Measurements from ENCODE around the gene C6orf15.

The C6orf15 gene

GRCh38 chr6:31086788-31087440 lies 25.5 kb downstream of the C6orf15 start:
- no peaks in the 10 kb centered on the region for H3K36me3 ChIP-seq (ENCODE audit: insufficient read depth, low read length)
- no peaks in the 10 kb centered on the region for H3K9me2 ChIP-seq (ENCODE audit: low read depth, low read length)
- TF ChIP-seq EZH2 (IDR thresholded peaks at IDR 0.05; ENCODE audit: borderline replicate concordance, low read length) (no peak), CTCF (IDR thresholded peaks at IDR 0.05; ENCODE audit: low read length) (no peak)
- no peak overlapping the region for H3K4me2 ChIP-seq (ENCODE audit: low read length)
- no peaks in the 10 kb centered on the region for H3K4me1 ChIP-seq (ENCODE audit: insufficient read depth, low read length, severe bottlenecking)
- H2AFZ ChIP-seq (ENCODE audit: low read length), result no peak overlapping the region
- H3K9ac ChIP-seq (ENCODE audit: low read length), result no peak overlapping the region
- no peaks in the 10 kb centered on the region; the same call in 1 of the 2 replicates for H3F3A ChIP-seq (ENCODE audit: insufficient read depth, low read length)
- H3K4me3 ChIP-seq (ENCODE audit: low read depth, low read length, poor library complexity, severe bottlenecking), result no peak overlapping the region
- H3K79me2 ChIP-seq (ENCODE audit: insufficient read depth, low read length), result no peaks in the 10 kb centered on the region
- peaks cover 10% of the 10 kb centered on the region; the same call in 1 of the 2 replicates for H3K27me3 ChIP-seq (ENCODE audit: insufficient read depth, low read length)
- no peaks in the 10 kb centered on the region for H3K9me3 ChIP-seq (ENCODE audit: low read length)
- no peaks in the 10 kb centered on the region for H4K20me1 ChIP-seq (ENCODE audit: insufficient read depth, low read length)
- H3K27ac ChIP-seq (ENCODE audit: low read depth, low read length, poor library complexity, severe bottlenecking), result no peak overlapping the region

GRCh38 chr6:31083742-31084354 lies 28.5 kb downstream of the C6orf15 start:
- no peak overlapping the region for H2AFZ ChIP-seq (ENCODE audit: low read length)
- H3K79me2 ChIP-seq (ENCODE audit: insufficient read depth, low read length), result no peaks in the 10 kb centered on the region
- H3K4me3 ChIP-seq (ENCODE audit: low read depth, low read length, poor library complexity, severe bottlenecking), result no peak overlapping the region
- 0 out of 2 replicates have a peak, but pooled peaks cover 6% of the 10 kb centered on the region for H3K27me3 ChIP-seq (ENCODE audit: insufficient read depth, low read length)
- H3K9me3 ChIP-seq (ENCODE audit: low read length), result no peaks in the 10 kb centered on the region
- H3K9ac ChIP-seq (ENCODE audit: low read length), result no peak overlapping the region
- no peaks in the 10 kb centered on the region for H3K9me2 ChIP-seq (ENCODE audit: low read depth, low read length)
- no peak overlapping the region for H3K4me2 ChIP-seq (ENCODE audit: low read length)
- no peak for TF ChIP-seq EZH2 (IDR thresholded peaks at IDR 0.05; ENCODE audit: borderline replicate concordance, low read length)
- peak; percentile 35; the same call in 1 of the 2 replicates for TF ChIP-seq CTCF (IDR thresholded peaks at IDR 0.05; ENCODE audit: low read length)
- no peak overlapping the region for H3K27ac ChIP-seq (ENCODE audit: low read depth, low read length, poor library complexity, severe bottlenecking)
- no peaks in the 10 kb centered on the region for H3K36me3 ChIP-seq (ENCODE audit: insufficient read depth, low read length)
- H3F3A ChIP-seq (ENCODE audit: insufficient read depth, low read length), result no peaks in the 10 kb centered on the region; the same call in 1 of the 2 replicates
- H3K4me1 ChIP-seq (ENCODE audit: insufficient read depth, low read length, severe bottlenecking), result no peaks in the 10 kb centered on the region
- no peaks in the 10 kb centered on the region for H4K20me1 ChIP-seq (ENCODE audit: insufficient read depth, low read length)

- Histone ChIP-seq H3K9ac (ENCODE audit: low read length) (no peak overlapping the region), H3K36me3 (ENCODE audit: insufficient read depth, low read length) (no peaks in the 10 kb centered on the region), H3K27ac (ENCODE audit: low read depth, low read length, poor library complexity, severe bottlenecking) (no peak overlapping the region), H3K79me2 (ENCODE audit: insufficient read depth, low read length) (no peaks in the 10 kb centered on the region), H2AFZ (ENCODE audit: low read length) (no peak overlapping the region), H3K9me2 (ENCODE audit: low read depth, low read length) (no peaks in the 10 kb centered on the region), H3K4me2 (ENCODE audit: low read length) (no peak overlapping the region), H3K4me3 (ENCODE audit: low read depth, low read length, poor library complexity, severe bottlenecking) (no peak overlapping the region), H3K27me3 (ENCODE audit: insufficient read depth, low read length) (0 out of 2 replicates have a peak, but pooled peaks cover 6% of the 10 kb centered on the region), H3K9me3 (ENCODE audit: low read length) (no peaks in the 10 kb centered on the region), H3F3A (ENCODE audit: insufficient read depth, low read length) (no peaks in the 10 kb centered on the region; the same call in 1 of the 2 replicates), H4K20me1 (ENCODE audit: insufficient read depth, low read length) (no peaks in the 10 kb centered on the region), H3K4me1 (ENCODE audit: insufficient read depth, low read length, severe bottlenecking) (no peaks in the 10 kb centered on the region)
- TF ChIP-seq CTCF (IDR thresholded peaks at IDR 0.05; ENCODE audit: low read length) (no peak), EZH2 (IDR thresholded peaks at IDR 0.05; ENCODE audit: borderline replicate concordance, low read length) (no peak)
Measured at GRCh38 chr6:31081872-31082271, 30.5 kb downstream of the C6orf15 start.
